Lower leg skin (tissue), 3 donors: ENCODE data around the gene KCNMA1.

Experiments
- POLR2A ChIP-seq, 2 donors: fragments of 450-650 bp; IDR thresholded peaks; one replicate each; pipeline ENCODE4 v1.6.1; 2016 to 2017; ENCODE audit warnings: antibody characterized with exemption in 2 of 2, mild to moderate bottlenecking in 1 of 2, moderate library complexity in 1 of 2
- TF ChIP-seq, protein P1 (sequence below), 3 donors: fragments of 450-650 bp; IDR thresholded peaks; one replicate each; pipeline ENCODE4 v1.5.1; 2016; ENCODE audit warnings: antibody characterized with exemption in 3 of 3, mild to moderate bottlenecking in 3 of 3, moderate library complexity in 2 of 3

DNA sequence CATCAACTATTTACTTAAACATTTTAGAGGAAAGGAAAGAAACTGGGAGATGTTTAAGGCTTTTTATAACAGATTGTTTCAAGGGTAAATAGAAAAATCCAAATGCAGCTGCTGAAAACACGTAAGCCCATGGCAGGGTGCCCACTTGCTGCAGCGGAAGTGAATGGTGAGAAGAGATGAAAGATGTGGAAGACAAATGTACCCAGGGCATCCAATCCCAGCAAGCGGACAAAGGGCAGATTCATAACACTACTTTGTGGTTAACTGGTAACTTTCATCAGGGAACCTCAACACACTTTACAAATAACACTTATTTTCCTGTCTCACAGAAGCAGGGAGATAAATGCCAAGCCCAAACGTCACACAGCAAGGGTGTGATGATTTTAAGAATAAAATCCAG is 358.4 kb downstream of the KCNMA1 start:
- TF ChIP-seq POLR2A (IDR thresholded peaks at IDR 0.05): no peak
- TF ChIP-seq, protein P1, sequence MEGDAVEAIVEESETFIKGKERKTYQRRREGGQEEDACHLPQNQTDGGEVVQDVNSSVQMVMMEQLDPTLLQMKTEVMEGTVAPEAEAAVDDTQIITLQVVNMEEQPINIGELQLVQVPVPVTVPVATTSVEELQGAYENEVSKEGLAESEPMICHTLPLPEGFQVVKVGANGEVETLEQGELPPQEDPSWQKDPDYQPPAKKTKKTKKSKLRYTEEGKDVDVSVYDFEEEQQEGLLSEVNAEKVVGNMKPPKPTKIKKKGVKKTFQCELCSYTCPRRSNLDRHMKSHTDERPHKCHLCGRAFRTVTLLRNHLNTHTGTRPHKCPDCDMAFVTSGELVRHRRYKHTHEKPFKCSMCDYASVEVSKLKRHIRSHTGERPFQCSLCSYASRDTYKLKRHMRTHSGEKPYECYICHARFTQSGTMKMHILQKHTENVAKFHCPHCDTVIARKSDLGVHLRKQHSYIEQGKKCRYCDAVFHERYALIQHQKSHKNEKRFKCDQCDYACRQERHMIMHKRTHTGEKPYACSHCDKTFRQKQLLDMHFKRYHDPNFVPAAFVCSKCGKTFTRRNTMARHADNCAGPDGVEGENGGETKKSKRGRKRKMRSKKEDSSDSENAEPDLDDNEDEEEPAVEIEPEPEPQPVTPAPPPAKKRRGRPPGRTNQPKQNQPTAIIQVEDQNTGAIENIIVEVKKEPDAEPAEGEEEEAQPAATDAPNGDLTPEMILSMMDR (IDR thresholded peaks at IDR 0.05): no peak
